ENCODE measurements around the gene STK38.

DNA sequence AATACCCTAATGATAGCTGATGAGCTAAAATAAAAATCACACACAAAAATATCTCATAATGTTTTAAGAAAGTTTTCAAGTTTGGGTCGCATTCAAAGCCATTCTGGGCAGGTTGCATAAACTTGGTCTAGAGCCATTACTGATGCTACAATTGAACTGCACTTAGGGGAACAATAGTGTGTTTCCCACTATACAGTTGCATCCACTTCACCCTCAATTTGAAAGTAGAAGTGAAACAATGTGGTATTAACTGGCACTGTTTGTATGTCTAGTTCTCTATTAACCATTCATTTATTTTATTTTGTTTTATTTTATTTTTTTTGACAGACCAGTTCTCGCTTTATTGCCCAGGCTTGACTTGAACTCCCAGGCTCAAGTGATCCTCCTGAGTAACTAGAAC, 23.0 kb upstream of the STK38 start:
- TF ChIP-seq, protein P1, sequence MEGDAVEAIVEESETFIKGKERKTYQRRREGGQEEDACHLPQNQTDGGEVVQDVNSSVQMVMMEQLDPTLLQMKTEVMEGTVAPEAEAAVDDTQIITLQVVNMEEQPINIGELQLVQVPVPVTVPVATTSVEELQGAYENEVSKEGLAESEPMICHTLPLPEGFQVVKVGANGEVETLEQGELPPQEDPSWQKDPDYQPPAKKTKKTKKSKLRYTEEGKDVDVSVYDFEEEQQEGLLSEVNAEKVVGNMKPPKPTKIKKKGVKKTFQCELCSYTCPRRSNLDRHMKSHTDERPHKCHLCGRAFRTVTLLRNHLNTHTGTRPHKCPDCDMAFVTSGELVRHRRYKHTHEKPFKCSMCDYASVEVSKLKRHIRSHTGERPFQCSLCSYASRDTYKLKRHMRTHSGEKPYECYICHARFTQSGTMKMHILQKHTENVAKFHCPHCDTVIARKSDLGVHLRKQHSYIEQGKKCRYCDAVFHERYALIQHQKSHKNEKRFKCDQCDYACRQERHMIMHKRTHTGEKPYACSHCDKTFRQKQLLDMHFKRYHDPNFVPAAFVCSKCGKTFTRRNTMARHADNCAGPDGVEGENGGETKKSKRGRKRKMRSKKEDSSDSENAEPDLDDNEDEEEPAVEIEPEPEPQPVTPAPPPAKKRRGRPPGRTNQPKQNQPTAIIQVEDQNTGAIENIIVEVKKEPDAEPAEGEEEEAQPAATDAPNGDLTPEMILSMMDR (IDR thresholded peaks at IDR 0.05) = no peak
- no peak for TF ChIP-seq POLR2A (IDR thresholded peaks at IDR 0.05)
- no peak for TF ChIP-seq POLR2AphosphoS5 (IDR thresholded peaks at IDR 0.05; ENCODE audit: insufficient read depth in 1 of 2, low read depth in 1 of 2)

Measured in vagina (tissue), 2 donors.